Measurements from ENCODE around the gene FAT3. TPM values are rescaled to one million over a fixed set of nuclear protein-coding genes. Genes with fewer than 3 reads are reported as not detected.

The FAT3 gene
- total RNA-seq, 1 donor from 2014 or later, result under 0.01 TPM

DNA sequence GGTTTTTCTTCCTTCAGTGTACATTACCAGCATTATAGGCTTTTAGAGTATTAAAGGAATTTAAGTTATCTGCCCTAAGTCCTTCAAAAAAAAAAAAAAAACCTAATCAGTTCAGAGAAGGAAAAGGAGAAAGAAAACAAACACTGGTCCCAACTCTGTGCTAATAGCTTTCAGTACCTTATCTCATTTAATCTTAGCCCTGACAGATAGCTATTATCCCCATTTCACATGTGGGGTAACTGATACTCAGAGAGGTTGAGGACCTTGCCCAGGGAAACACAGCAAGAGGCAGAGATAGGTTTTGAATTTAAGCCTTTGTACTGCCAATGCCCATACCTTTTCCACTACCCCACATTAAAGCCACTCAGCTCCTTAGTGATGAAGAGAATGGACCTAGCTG, 43.4 kb downstream of the FAT3 start:
- no peak for FAIRE-seq
- TF ChIP-seq, protein P1, sequence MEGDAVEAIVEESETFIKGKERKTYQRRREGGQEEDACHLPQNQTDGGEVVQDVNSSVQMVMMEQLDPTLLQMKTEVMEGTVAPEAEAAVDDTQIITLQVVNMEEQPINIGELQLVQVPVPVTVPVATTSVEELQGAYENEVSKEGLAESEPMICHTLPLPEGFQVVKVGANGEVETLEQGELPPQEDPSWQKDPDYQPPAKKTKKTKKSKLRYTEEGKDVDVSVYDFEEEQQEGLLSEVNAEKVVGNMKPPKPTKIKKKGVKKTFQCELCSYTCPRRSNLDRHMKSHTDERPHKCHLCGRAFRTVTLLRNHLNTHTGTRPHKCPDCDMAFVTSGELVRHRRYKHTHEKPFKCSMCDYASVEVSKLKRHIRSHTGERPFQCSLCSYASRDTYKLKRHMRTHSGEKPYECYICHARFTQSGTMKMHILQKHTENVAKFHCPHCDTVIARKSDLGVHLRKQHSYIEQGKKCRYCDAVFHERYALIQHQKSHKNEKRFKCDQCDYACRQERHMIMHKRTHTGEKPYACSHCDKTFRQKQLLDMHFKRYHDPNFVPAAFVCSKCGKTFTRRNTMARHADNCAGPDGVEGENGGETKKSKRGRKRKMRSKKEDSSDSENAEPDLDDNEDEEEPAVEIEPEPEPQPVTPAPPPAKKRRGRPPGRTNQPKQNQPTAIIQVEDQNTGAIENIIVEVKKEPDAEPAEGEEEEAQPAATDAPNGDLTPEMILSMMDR (IDR thresholded peaks at IDR 0.05; ENCODE audit: insufficient read depth, low read length, severe bottlenecking), result no peak
- no peak for DNase-seq (ENCODE audit: low read depth)
- H3K36me3 ChIP-seq (ENCODE audit: control insufficient read depth, insufficient read depth, low read length), result no peaks in the 10 kb centered on the region
- no peaks in the 10 kb centered on the region for H3K27me3 ChIP-seq (ENCODE audit: control insufficient read depth, insufficient read depth, low read length)
- no peak overlapping the region for H3K4me3 ChIP-seq (ENCODE audit: low read depth, low read length)

DNA sequence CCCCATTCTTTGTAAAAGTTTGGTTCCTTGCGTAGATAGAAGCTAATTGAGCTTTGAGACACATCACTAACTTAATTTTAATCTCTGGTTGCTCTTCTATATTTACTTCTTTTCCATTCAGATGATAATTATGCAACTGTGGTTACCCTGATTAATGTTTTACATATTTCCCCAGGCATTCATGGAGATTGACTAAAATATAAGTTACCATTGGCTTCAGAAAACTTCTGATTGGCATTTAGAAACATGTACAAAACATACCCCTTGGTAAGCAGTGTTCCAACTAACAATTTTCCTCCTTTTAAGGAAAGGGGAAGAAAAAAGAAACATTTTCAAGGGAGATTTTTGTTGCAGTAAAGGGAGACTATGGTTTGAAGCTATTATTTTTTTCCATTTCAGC, 43.9 kb downstream of the FAT3 start:
- Histone ChIP-seq H3K36me3 (ENCODE audit: control insufficient read depth, insufficient read depth, low read length) (no peaks in the 10 kb centered on the region), H3K4me3 (ENCODE audit: low read depth, low read length) (no peak overlapping the region), H3K27me3 (ENCODE audit: control insufficient read depth, insufficient read depth, low read length) (no peaks in the 10 kb centered on the region)
- FAIRE-seq (no peak), DNase-seq (ENCODE audit: low read depth) (peak; percentile 30)
- TF ChIP-seq, protein P1 (IDR thresholded peaks at IDR 0.05; ENCODE audit: insufficient read depth, low read length, severe bottlenecking), result no peak

DNA sequence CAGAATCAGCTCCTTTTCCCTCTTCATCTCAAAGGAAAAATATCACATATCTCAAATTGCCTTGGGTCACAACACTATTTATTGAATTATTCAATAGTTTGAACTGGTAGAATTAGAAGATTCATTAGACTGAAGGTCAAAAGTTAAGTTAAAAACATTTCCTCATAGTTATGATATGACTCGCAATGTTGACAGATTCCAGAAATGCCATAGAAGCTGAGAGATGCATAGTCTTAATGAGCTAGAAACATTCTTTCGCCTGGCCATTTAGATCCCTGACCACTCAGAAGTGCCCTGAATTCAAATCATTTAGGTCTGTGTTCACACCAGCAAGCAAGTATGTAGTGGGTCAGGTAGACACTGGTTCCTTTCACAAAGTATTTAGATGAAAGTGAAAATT, 44.4 kb downstream of the FAT3 start:
- Histone ChIP-seq H3K36me3 (ENCODE audit: control insufficient read depth, insufficient read depth, low read length) (no peaks in the 10 kb centered on the region), H3K27me3 (ENCODE audit: control insufficient read depth, insufficient read depth, low read length) (no peaks in the 10 kb centered on the region), H3K4me3 (ENCODE audit: low read depth, low read length) (no peak overlapping the region)
- peak; percentile 73 for DNase-seq (ENCODE audit: low read depth)
- TF ChIP-seq, protein P1 (IDR thresholded peaks at IDR 0.05; ENCODE audit: insufficient read depth, low read length, severe bottlenecking), result no peak
- no peak for FAIRE-seq

DNA sequence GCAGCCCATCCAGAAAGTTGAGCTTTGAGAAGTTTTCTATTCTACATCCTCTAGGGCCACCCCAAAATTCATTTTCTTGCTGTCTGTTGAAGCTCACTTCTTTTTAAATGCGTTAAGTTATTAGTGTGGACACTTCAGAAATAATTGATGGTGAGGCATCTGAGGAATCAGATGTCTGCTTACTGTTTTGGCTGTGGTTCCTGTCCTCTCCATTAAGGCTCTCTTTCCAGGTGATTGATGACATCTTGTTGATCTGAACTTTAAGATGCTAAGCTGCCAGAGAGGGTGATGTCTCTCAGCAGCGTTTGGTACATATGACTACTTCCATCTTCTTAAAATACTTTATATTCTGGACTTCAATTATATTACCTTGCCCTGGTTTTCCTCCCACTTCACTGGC, 45.2 kb downstream of the FAT3 start:
- FAIRE-seq (no peak), DNase-seq (ENCODE audit: low read depth) (no peak)
- TF ChIP-seq, protein P1 (IDR thresholded peaks at IDR 0.05; ENCODE audit: insufficient read depth, low read length, severe bottlenecking), result no peak
- H3K27me3 ChIP-seq (ENCODE audit: control insufficient read depth, insufficient read depth, low read length), result no peaks in the 10 kb centered on the region
- H3K4me3 ChIP-seq (ENCODE audit: low read depth, low read length), result no peak overlapping the region
- H3K36me3 ChIP-seq (ENCODE audit: control insufficient read depth, insufficient read depth, low read length), result no peaks in the 10 kb centered on the region

DNA sequence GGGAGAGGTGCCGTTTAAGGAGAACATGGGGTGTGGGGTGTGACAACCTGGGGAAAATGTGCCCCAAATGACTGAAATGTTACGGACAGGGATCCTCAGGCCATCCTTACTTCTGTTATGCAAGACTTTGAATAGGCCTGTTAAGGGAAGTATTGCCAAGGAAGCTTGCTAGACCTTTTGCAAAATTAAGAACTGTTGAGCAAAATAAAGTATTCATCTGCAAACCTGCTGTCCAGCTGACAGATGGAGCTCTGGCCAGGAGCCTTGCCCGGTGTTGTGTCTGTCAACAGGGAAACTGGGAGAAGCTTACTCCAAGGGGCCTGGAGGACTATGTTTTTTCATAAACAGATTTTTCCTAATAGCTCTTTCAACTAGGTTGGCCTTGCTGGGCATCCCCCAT, 48.0 kb downstream of the FAT3 start:
- no peak for FAIRE-seq
- DNase-seq (ENCODE audit: low read depth), result no peak
- no peak overlapping the region for H3K4me3 ChIP-seq (ENCODE audit: low read depth, low read length)
- TF ChIP-seq, protein P1 (IDR thresholded peaks at IDR 0.05; ENCODE audit: insufficient read depth, low read length, severe bottlenecking), result no peak
- H3K27me3 ChIP-seq (ENCODE audit: control insufficient read depth, insufficient read depth, low read length), result no peaks in the 10 kb centered on the region
- H3K36me3 ChIP-seq (ENCODE audit: control insufficient read depth, insufficient read depth, low read length), result no peaks in the 10 kb centered on the region
